ENCODE measurements around the gene HS6ST3. TPM values are rescaled to one million over a fixed set of nuclear protein-coding genes. Genes with fewer than 3 reads are reported as not detected.

The HS6ST3 gene
- total and polyA plus RNA-seq, 7 donors, result under 0.01 to 0.71 (median 0.33) TPM; not detected in 2

- no peaks in the 10 kb centered on the region for H3K4me1 ChIP-seq
- DNase-seq, result no peak
- H3K4me3 ChIP-seq, result no peak overlapping the region
- no peak overlapping the region for H3K27ac ChIP-seq
- WGBS, 2 donors, result 93 to 94% methylated on average over 11 of the region's 11 CpGs
- TF ChIP-seq POLR2A (IDR thresholded peaks at IDR 0.05), result no peak
- no peak for TF ChIP-seq POLR2AphosphoS5 (IDR thresholded peaks at IDR 0.05)
- TF ChIP-seq, protein P1, sequence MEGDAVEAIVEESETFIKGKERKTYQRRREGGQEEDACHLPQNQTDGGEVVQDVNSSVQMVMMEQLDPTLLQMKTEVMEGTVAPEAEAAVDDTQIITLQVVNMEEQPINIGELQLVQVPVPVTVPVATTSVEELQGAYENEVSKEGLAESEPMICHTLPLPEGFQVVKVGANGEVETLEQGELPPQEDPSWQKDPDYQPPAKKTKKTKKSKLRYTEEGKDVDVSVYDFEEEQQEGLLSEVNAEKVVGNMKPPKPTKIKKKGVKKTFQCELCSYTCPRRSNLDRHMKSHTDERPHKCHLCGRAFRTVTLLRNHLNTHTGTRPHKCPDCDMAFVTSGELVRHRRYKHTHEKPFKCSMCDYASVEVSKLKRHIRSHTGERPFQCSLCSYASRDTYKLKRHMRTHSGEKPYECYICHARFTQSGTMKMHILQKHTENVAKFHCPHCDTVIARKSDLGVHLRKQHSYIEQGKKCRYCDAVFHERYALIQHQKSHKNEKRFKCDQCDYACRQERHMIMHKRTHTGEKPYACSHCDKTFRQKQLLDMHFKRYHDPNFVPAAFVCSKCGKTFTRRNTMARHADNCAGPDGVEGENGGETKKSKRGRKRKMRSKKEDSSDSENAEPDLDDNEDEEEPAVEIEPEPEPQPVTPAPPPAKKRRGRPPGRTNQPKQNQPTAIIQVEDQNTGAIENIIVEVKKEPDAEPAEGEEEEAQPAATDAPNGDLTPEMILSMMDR (IDR thresholded peaks at IDR 0.05), result no peak
- no peaks in the 10 kb centered on the region for H3K9me3 ChIP-seq
- H3K27me3 ChIP-seq, result no peaks in the 10 kb centered on the region
- no peaks in the 10 kb centered on the region for H3K36me3 ChIP-seq
- intact Hi-C loops (cut with DNase I), result no loop called here
Observed at GRCh38 chr13:96632536-96633320, 542.8 kb downstream of the HS6ST3 start.

DNA sequence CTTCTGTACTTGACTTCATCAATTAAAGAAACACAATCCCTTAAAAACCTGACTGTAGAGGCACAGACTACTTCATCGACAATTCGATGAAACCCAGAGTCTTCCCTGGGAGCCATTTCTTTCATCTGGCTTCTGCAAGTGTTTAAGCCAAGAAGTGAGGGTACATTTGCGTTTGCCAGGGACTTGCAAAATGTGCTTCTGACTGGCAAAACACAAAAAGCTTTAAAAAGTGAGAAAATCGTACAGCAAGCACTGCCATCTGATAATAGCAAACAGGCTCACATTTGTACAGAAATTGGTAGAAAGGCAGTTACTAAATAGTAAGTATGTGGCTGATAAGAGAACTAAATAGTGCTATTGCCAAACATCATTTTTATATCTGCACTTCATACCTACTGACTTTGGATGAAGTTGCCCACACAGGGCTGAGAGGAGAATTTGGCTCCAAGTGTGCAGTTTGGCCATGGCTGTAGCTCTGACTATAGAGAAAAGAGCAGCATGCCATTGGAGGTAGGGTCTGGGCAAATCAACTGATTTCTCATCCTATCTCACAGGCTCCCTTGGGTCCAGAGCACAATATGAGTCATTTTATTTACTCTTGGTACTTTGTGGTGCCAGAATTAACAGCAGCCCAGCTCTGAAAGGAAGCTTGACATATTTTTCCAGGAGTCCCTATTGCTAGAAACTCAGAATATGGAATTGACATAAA, 546.2 kb downstream of the HS6ST3 start:
- no peak overlapping the region for H3K4me3 ChIP-seq
- H3K27me3 ChIP-seq, result no peaks in the 10 kb centered on the region
- DNase-seq, result no peak
- 83 to 84% methylated on average over 4 of the region's 4 CpGs for WGBS, 2 donors
- H3K27ac ChIP-seq, result no peak overlapping the region
- intact Hi-C loops (cut with DNase I), result no loop called here
- no peak for TF ChIP-seq EP300 (IDR thresholded peaks at IDR 0.05)
- TF ChIP-seq POLR2AphosphoS5 (IDR thresholded peaks at IDR 0.05), result no peak
- no peaks in the 10 kb centered on the region for H3K4me1 ChIP-seq
- H3K9me3 ChIP-seq, result no peaks in the 10 kb centered on the region
- no peaks in the 10 kb centered on the region for H3K36me3 ChIP-seq

DNA sequence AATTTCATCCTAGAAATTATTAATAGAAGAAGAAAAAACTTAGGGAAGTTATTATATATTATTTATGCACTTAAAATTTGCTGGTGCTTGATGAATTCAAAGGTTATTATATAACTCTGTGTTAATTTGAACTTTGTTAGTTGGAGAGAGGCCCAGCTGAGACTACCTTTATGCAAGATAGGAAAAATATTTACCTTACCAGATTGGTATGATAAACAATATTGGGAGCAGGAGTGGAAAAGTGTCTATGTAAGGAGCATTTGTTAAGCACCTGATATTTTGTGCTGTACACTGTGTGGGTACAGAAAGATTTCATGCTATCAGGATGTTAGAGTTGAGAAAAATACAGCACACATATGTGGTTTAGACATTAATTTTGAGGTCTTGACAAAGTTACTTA, 547.1 kb downstream of the HS6ST3 start:
- TF ChIP-seq, protein P1 (IDR thresholded peaks at IDR 0.05), result no peak
- no peak for DNase-seq
- Histone ChIP-seq H3K9me3 (no peaks in the 10 kb centered on the region), H3K27me3 (no peaks in the 10 kb centered on the region), H3K4me1 (no peaks in the 10 kb centered on the region), H3K4me3 (no peak overlapping the region), H3K36me3 (no peaks in the 10 kb centered on the region), H3K27ac (no peak overlapping the region)
- intact Hi-C loops (cut with DNase I), result no loop called here

GRCh38 chr13:96646101-96646500, 556.2 kb downstream of the HS6ST3 start:
- no peak overlapping the region for H3K4me3 ChIP-seq
- no peaks in the 10 kb centered on the region for H3K4me1 ChIP-seq
- H3K27me3 ChIP-seq, result no peaks in the 10 kb centered on the region
- intact Hi-C loops (cut with DNase I), result no loop called here
- H3K9me3 ChIP-seq, result peaks cover 0 to 2% (median 0%) of the 10 kb centered on the region in 4 donors
- WGBS, 2 donors, result 84 to 87% methylated on average over 3 of the region's 3 CpGs
- TF ChIP-seq, protein P1 (IDR thresholded peaks at IDR 0.05), result no peak
- no peak for TF ChIP-seq POLR2AphosphoS5 (IDR thresholded peaks at IDR 0.05)
- no peak for TF ChIP-seq POLR2A (IDR thresholded peaks at IDR 0.05)
- TF ChIP-seq EP300 (IDR thresholded peaks at IDR 0.05), result no peak
- no peak for DNase-seq
- H3K27ac ChIP-seq, result no peak overlapping the region
- no peaks in the 10 kb centered on the region for H3K36me3 ChIP-seq

GRCh38 chr13:96646515-96647211, 556.8 kb downstream of the HS6ST3 start:
- intact Hi-C loops (cut with DNase I), result no loop called here
- Histone ChIP-seq H3K4me1 (no peaks in the 10 kb centered on the region), H3K4me3 (no peak overlapping the region), H3K36me3 (no peaks in the 10 kb centered on the region), H3K27ac (no peak overlapping the region), H3K27me3 (no peaks in the 10 kb centered on the region), H3K9me3 (peaks cover 0 to 2% (median 0%) of the 10 kb centered on the region in 4 donors)
- WGBS, 2 donors, result 86 to 92% methylated on average over 8 of the region's 8 CpGs
- TF ChIP-seq EP300 (IDR thresholded peaks at IDR 0.05) (no peak), POLR2A (IDR thresholded peaks at IDR 0.05) (no peak), POLR2AphosphoS5 (IDR thresholded peaks at IDR 0.05) (no peak)
- TF ChIP-seq, protein P1 (IDR thresholded peaks at IDR 0.05), result no peak
- no peak for DNase-seq

Measured in sigmoid colon (tissue), 7 donors.